Progenitor cell of endocrine pancreas (in vitro differentiated cells): ENCODE data around the gene VEPH1. TPM values are rescaled to one million over a fixed set of nuclear protein-coding genes. Genes with fewer than 3 reads are reported as not detected.

Experiments used
- DNase-seq: peaks from one replicate; pipeline ENCODE4 v3.0.0; 2021; ENCODE audit warnings: low spot score; ENCODE audit not compliant: unreplicated experiment
- H3K27ac Mint-ChIP-seq: 2 replicates; pipeline ENCODE4 v1.8.0; 2021; ENCODE audit warnings: mild to moderate bottlenecking, moderate library complexity, mixed read lengths
- H3K27me3 Mint-ChIP-seq: 2 replicates; pipeline ENCODE4 v1.8.0; 2021; ENCODE audit warnings: mixed read lengths
- H3K36me3 Mint-ChIP-seq: 2 replicates; pipeline ENCODE4 v1.8.0; 2022; ENCODE audit warnings: mixed read lengths; ENCODE audit not compliant: insufficient read depth
- H3K4me1 Mint-ChIP-seq: 2 replicates; pipeline ENCODE4 v1.8.0; 2021; ENCODE audit warnings: low read depth, mixed read lengths
- H3K4me3 Mint-ChIP-seq: 2 replicates; pipeline ENCODE4 v1.8.0; 2021; ENCODE audit warnings: low read depth, mild to moderate bottlenecking, moderate library complexity, mixed read lengths
- H3K9me3 Mint-ChIP-seq: 2 replicates; pipeline ENCODE4 v1.8.0; 2021; ENCODE audit warnings: low read depth, mixed read lengths
- CTCF ChIP-seq: fragments of 200-600 bp; sonication (generic); IDR thresholded peaks from one replicate; pipeline ENCODE4 v1.5.0; 2021; ENCODE audit warnings: antibody characterized with exemption, mild to moderate bottlenecking; ENCODE audit not compliant: unreplicated experiment
- total RNA-seq: library from RNA; stranded (reverse); gene quantifications from 2 replicates; pipeline ENCODE4 v1.2.1, GENCODE V29; 2021

VEPH1 gene
- total RNA-seq, 1 donor from 2014 or later: 12.3 TPM

- H3K4me3 Mint-ChIP-seq: no peak overlapping the region
- no peaks in the 10 kb centered on the region for H3K36me3 Mint-ChIP-seq
- H3K27ac Mint-ChIP-seq: peak overlapping the region; percentile 45
- no peaks in the 10 kb centered on the region for H3K9me3 Mint-ChIP-seq
- no peak for TF ChIP-seq CTCF
- H3K27me3 Mint-ChIP-seq: no peaks in the 10 kb centered on the region
- peaks cover 2% of the 10 kb centered on the region for H3K4me1 Mint-ChIP-seq
- DNase-seq: no peak
These were observed 283.0 kb downstream of the VEPH1 start for GRCh38 chr3:157220211-157220610.

- H3K36me3 Mint-ChIP-seq: no peaks in the 10 kb centered on the region
- H3K4me1 Mint-ChIP-seq: peaks cover 2% of the 10 kb centered on the region
- H3K27ac Mint-ChIP-seq: no peak overlapping the region
- H3K27me3 Mint-ChIP-seq: no peaks in the 10 kb centered on the region
- TF ChIP-seq CTCF: no peak
- DNase-seq: no peak
- no peaks in the 10 kb centered on the region for H3K9me3 Mint-ChIP-seq
- H3K4me3 Mint-ChIP-seq: no peak overlapping the region
These were observed 284.0 kb downstream of the VEPH1 start for GRCh38 chr3:157219215-157219614.

Other genes starting within 250 kb of the VEPH1 start
- gene PTX3, start 66.6 kb downstream of the VEPH1 start, total RNA-seq: 0.34 and 0.40 TPM in 2 replicates